GM21367 (cell line): ENCODE data around the gene SPOCK3.
A peak's percentile ranks its signal among the peaks of the same experiment; 100 is the strongest.

ENCODE experiments used
- ATAC-seq: cut with Tn5 transposase; IDR thresholded peaks from one replicate; pipeline ENCODE4 v1.9.1; 2021; ENCODE audit not compliant: unreplicated experiment

Gene SPOCK3

DNA sequence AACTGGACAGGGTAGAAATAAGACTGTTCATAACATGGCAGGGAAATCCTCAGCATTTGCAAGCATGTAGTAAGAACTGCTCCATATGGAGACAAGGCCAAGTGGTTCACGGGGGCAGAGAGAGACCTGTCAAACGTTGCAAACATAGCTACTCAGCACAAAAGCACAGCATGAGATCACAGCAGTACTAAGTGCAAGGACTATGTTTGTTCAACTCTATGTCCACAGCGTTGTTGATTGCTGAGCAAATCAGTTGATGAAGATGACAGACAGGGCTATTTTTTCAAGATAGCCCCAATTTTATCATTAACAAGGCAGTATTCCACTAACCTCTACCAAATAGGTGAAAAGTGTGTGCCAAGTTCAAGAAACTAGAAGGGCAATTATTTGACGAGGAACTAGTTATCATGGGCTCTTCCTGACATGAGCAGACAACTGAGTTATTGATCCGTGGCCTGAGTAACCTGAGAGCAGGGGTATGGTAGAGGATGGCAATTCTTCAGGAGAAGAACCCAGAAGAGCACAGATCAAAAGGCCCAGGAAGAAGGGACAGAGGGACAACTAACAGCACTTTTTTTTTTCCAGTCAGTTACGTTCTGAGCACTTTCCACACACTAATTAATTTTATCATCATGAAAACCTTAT is 57.4 kb downstream of the SPOCK3 start:
- no peak for ATAC-seq

DNA sequence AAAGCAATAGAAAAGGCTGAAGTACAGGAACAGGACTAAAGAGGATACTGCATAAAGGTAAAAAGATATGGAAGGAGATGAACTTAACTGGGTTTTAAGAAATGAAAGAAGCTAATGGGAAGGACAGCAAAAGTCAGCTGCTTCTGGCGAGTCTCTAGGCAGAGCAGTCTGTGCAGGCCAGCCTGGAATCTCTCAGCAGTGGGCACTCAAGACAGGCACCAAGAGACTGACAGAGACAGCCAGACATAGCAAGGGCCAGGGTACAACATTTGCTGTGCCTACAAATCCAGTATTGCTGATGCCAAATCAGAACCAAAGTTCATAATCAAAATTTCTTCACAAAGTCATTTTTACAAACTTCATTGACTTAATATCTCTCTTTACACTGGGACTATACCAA is 62.4 kb downstream of the SPOCK3 start:
- ATAC-seq, result no peak

DNA sequence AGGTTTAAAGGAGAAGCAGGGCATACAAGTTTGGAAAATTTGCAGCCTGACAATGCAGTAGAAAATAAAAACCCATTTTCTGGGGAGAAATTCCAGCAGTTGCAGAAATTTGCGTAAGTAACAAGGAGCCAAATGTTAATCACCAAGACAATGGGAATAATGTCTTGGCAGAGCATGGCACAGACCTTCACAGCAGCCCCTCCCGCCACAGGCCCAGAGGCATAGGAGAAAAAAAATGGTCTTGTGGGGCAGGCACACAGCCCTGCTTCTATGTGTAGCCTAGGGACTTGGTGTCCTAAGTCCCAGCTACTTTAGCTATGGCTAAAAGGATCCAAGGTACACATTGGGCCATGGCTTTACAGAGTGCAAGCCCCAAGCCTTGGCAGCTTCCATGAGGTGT is 65.7 kb downstream of the SPOCK3 start:
- ATAC-seq, result no peak

DNA sequence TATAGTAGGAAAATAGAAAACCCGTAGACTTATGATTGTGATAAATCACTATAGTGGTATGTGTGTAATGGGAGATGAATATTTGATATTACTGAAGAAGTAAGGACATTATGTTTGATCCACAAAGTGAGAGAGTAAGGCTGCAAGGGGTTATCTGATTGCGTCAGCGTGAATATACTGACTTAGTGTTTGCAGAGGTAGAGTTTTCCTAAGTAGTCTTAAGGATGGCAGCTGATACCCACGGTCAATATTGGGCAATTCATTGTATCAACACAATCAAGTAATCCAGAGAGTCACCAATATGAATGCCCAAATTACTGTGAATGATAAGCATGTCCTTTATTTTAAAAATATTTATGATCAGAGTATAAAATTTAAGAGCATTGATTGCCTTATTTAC is 83.7 kb downstream of the SPOCK3 start:
- ATAC-seq, result no peak

DNA sequence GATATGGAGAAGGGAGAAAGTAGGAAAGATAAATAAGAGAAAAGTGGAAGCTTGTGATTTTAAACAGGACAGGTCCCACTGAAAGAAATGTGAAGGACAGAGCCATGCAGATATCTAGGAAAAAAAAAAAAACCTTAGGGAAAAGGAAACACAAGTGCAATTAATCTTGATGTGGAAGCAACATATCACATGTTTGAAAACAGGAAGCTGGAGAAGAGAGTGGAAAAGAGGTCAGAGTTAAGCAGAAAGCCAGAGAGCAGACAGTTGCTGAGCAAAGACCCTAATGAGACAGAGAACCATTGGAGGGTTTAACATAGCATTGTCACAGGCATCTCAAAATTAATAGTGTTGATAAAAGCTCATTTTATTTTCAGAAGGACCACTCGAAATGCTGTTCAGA is 89.7 kb downstream of the SPOCK3 start:
- no peak for ATAC-seq

DNA sequence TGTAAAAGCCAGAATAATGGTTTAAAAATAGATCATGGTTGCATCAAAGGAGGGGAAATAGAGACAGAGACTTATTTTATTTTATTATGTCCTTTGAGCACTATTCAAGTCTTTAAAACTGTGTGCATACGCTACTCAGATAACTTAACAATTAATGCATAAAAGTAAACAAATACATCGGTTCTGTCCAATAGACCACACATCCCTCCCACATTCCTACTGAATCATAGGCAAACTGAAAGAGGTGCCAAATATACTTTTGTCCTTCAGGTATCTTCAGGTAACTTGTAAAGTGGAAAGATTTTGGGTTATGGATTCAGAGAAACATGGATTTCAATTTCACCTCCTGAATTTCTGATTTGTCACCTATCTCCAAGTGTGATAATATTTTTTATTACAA is 91.3 kb downstream of the SPOCK3 start:
- no peak for ATAC-seq

DNA sequence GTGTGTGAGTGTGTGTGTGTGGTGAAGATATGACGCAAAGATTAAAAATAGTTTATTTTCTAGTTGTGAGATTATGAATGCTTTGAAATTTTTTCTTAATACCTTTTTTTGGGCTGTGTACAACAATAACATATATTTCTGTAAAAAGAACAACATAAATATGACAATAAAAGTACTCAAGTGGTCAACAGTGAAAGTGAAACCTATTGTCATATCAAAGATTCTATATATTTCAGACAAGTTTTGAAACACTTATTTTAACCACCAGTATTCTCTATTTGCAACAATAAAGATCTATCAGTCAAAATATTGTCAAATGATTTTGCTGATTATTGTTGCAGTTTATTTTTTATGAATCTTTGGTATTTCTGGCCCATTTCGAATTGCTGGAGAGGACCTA is 98.0 kb downstream of the SPOCK3 start:
- no peak for ATAC-seq

DNA sequence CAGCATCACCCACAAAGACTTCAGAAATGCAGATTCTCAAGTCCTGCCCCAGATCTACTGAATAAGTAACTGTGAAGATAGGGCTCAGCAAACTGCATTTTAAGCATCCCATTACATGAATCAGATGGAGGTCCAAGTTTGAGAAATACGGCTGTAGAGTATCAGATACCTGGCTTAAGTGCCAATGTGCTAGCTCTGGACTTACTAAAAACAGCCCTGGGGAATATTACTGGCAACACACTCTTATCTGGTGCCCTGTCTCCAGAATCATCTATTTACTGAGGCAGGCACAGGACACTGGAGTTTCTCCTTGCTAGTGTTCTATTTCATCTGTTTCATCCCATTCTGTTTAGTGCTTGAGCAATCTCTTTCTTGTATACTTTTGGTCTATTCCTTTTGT is 105.1 kb downstream of the SPOCK3 start:
- ATAC-seq, result no peak

DNA sequence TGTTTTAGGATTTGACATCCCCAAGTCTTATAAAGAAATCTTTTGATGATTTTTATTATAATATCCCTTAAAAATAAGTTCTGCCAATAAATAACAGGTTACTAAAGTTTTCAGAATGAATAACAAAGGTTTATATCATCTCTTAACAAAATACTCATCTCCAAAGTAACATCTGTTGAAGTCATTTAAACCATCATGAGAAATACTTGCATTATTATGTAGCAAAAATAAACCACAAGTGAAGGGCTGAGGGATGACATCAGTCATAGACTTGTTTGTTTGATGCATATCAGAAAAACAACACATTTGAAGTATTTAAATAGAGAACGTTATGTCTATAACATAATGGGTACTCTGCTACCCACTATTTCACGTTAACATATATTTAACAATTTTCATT is 114.9 kb downstream of the SPOCK3 start:
- ATAC-seq, result no peak

DNA sequence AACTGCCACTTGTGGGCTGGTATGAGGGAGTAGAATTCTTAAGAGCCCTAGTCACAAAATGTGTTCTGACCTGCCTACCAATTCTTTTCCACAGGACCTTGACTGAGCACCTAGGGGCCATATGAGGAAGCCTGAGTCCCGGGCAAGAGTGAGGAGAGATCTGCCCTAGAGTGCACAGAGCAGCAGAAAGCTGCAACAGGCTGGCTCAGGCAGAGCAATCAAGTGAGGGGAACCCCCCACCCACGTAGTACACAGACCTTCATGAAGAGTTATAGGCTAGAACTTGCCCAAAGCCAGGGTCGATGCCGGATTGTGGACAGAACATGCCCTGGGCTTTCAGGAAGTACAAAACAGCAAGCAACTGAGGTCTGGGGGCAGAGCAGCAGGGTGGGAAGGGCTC is 117.0 kb downstream of the SPOCK3 start:
- ATAC-seq, result no peak

DNA sequence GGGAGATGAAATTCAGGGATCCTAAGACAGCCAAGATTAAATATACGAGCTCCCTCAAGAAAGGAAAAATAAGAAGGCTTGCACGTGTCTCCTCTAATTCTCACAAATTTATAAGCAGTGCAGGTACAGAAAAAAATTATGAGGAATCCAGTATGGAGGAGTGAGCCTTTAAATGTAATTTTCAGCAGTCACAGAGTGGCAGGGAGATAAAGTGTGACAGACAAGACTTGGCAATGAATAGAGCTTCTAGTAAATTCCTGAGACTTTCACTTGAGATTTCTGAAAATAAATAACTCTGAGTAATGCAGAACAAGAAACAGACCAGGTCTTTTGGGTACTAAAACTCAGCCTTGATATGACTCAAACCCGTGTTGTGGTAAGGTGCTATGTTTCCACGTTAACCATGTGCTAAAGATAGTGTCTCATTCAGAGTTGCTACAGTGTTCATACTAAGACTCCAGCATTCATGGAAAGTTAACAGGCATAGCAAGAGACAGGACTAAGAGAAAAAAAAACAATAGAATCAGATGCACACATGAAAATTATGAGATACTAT is 119.8 kb downstream of the SPOCK3 start:
- ATAC-seq, result no peak

DNA sequence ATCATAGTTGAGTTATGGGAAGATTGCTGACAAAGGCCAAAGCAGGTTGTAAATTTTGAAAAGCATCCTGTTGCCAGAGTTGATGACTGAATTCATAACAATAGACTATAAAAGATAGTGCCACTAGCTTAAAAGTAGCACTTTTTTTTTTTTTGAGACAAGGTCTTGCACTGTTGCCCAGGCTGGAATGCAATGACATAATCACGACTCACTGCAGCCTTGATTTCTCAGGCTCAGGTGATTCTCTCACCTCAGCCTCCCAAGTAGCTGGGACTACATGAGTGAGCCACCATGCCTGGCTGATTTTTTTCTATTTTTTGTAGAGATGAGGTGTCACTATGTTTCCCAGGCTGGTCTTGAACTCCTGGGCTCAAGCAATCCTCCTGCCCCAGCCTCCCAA is 122.7 kb downstream of the SPOCK3 start:
- ATAC-seq, result no peak

DNA sequence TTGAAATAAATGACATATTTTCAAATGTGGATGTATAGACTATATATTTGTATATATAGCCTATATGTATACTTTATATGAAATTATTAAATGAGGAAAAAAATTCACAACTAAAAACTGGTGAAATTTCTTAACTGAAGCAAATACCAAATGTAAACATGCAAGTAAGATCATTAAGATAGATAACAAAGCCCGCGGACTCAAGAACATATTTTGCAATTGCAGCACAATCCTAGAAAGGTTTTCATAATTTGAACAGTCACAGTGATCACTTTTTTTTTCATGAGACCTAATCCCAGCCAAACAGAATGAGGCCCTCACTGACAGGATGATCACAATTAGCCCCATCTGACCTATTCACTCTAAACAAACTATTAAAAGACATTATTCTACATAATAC is 123.2 kb downstream of the SPOCK3 start:
- ATAC-seq, result no peak

DNA sequence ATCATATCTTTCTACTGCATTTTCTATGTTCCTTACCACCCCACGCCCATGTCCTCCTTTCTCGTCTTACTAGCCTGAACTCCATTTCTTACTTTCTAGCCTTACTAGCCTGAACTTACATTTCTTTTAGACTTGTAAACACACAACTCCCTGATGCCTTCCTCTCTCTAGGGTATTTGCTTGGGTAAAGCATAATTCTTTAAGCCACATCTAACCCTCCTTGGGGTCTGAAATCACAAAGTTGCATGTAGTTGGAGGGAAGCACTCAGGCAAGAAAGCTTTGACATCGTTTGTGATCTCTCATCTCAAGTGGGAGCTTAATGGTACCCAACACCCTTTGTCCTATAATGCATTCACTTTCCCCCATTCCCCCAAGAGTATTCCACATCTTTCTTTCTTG is 124.4 kb downstream of the SPOCK3 start:
- ATAC-seq, result no peak

DNA sequence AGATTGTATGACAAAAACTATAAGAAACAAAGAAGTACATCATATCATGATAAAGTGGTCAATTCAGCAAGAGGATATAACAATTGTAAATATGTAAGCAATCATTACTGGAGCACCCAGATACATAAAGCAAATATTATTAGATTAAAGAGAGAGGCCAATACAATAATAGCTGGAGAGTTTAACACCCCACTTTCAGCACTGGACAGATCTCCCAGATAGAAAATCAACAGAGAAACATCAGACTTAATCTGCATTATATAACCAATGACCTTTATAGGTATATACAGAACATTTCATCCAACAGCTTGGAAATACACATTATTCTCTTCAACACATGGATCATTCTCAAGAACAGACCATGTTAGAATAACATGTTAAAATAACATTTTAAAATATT is 128.4 kb downstream of the SPOCK3 start:
- ATAC-seq, result no peak

DNA sequence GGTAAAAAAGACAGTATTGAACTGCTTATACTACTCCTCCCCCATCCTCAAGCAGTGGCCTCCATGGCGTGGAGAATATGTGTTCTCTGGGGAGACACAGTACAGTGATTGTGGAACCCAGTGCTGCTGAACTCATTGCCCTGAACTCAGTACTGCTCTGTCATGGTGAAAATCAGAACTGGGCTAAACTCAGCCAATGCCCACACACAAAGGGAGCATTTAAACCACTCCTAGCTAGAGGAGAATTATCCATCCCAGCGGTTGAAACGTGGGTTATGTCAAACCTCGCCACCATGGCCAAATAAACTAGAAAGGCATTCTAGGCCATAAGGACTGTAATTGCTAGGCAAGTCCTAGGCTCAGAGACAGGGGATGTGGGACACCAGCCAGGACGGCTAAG is 131.8 kb downstream of the SPOCK3 start:
- no peak for ATAC-seq

DNA sequence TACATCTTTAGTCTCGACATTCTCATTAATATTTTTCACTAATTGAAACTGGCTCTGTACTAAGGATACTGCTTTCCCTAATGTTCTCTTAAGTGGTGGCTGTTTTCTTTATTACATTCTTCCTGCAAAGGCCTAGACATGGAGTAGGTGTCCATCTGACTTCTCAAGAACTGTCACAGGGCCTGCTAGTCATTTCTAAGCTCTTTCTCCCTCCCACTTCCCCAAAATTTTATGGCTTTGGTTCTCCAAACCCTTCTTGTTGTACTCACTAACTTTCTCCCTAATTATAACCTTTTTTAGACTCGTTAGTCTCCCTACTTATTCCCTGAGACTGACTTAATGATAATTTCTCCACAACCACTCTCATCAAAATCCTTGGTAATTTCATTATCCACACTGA is 133.3 kb downstream of the SPOCK3 start:
- ATAC-seq, result no peak

DNA sequence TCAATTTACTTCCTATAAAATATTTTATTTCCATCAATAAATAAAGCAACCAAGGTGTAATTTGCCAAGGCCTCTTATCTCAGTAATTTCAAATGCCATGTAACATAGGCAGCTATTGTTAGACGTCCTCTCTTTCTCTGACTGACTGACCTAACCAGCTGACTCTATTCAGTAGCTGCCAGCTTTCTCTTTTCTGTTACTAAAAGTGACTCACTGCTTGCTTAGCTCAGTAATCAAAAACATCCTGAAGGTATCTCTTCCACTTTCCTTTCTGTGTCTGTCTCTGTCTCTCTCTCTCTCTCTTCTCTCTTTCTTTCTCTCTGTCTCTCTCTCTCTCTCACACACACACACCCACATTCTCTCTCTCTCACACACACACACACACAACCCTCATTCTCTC is 134.2 kb downstream of the SPOCK3 start:
- no peak for ATAC-seq

DNA sequence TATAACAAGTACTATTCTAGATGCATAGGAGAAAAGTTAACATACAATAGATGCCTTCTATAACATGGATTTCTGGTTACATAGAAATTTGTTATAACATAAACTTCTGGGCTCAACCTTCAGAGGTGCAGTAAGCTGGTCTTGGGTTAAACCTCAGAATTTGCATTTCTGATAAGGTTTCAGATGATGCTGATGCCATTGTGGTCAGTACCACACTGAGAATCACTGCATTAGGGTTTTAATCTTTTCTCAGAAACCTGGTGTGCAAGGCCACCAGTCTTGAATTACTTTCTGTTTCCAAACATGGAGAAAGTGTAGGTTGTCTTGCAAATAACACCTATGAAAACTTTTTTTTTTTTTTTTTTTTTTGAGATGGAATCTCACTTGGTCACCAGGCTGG is 146.2 kb downstream of the SPOCK3 start:
- no peak for ATAC-seq

DNA sequence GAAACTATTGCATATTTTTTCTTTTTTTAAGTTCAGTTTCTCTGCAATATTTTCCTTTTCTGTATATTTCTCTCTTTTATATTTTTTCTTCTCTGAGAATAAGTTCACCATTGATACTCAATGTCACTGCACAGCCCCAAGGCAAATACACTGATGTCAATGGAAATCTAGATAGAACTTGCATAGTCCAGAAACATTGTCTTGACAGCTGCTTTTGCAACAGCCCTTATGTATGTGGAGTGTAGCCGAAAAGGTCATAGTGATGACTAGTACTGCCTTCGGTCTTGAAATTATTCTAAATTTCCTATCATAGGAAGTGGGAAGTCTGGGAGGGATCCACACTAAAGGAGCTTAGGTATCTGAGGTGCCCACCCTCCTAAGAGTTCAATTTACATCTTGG is 150.0 kb downstream of the SPOCK3 start:
- no peak for ATAC-seq

DNA sequence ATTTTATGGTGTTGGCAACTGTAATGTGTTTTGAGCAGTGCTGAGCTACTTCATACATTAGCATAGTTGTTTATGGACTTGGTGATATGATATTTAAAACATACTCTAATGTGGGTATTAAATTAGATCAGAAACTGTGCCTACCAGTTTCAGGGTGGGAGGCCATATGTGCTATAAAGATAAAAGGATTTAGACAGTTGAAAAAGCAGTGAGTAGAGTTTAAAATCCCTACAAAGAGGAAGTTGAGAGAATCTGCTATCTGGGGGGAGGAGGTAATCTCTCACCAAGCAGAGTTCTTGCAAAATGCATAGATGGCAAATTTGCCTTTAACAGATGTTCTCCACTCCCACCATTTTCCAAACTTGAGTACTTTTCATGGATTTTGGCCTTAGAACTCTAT is 154.5 kb downstream of the SPOCK3 start:
- ATAC-seq, result no peak

DNA sequence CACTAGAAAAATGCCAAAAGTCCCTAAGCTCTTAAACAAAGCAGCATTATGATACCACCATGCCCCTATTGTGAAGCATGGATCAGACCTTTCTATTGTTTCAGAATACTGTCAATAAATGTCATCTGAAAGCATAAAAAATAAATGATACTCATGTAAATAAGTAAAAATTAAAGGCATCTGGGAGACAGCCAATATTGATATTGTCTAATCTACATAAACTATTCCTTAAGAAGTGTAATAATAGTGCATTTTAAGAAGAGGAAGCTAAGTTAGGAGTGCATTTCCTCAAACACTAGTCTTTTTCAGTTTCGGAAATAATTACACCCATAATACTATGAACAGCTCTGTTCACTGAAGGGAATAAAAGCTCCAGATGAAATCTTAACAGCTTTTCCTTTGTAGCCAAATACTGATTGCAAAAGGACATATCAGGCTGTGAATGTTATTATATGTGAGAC is 181.6 kb downstream of the SPOCK3 start:
- ATAC-seq, result peak; percentile 67

DNA sequence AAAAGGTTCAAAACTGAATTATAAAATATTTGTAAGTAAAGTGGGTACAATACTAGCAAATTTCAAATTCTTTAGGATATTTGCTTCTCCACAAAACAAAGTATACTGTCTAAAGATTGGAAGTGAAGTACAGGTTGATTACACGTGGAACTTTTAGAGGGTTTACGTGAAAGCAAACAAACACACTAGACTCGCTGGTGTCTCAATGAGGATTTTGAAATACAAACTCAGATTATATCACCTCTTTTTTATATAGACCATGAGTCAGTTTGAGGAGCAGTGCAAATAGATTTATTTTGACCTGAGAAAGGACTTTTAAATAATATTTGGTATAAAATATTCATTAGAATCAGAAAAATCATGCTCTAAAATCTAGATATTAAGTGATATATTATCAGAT is 185.0 kb downstream of the SPOCK3 start:
- ATAC-seq, result no peak
